ENCODE measurements around the gene SIT1.

DNA sequence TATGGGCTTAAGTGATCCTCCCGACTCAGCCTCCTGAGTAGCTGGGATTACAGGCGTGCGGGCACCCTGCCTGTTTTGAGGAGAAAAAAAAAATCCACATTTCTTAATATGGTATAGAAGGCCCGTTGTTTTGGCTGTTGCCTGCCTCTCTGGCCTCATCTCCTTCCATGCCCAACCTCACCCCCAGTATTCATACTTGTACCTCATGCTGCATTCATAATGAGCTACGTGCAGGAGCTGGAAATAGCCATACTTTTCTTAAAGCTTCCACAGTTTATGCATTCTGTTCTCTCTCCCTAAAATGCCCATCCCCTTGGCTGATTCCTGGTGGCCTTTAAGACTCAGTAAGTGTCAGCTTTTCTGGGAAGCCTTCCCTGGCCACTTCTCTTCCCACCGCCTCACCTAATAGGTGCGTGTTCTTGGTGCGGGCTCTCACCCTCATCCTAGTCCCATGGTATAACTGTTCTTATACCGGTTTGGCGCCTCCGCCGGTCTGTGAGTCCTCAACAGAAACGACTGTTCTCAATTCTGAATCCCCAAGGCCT is 41.1 kb upstream of the SIT1 start:
- TF ChIP-seq, protein P1, sequence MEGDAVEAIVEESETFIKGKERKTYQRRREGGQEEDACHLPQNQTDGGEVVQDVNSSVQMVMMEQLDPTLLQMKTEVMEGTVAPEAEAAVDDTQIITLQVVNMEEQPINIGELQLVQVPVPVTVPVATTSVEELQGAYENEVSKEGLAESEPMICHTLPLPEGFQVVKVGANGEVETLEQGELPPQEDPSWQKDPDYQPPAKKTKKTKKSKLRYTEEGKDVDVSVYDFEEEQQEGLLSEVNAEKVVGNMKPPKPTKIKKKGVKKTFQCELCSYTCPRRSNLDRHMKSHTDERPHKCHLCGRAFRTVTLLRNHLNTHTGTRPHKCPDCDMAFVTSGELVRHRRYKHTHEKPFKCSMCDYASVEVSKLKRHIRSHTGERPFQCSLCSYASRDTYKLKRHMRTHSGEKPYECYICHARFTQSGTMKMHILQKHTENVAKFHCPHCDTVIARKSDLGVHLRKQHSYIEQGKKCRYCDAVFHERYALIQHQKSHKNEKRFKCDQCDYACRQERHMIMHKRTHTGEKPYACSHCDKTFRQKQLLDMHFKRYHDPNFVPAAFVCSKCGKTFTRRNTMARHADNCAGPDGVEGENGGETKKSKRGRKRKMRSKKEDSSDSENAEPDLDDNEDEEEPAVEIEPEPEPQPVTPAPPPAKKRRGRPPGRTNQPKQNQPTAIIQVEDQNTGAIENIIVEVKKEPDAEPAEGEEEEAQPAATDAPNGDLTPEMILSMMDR (IDR thresholded peaks at IDR 0.05), result no peak
- no peak for TF ChIP-seq POLR2A (IDR thresholded peaks at IDR 0.05)
